OCI-LY7 (cell line): Measurements from ENCODE around the gene SAP30BP.

ENCODE experiments used
- CTCF ChIP-seq: fragments of 200-600 bp; sonication (generic); conservative IDR thresholded peaks from 2 replicates; pipeline ENCODE4 v1.5.1; 2014; ENCODE audit warnings: mild to moderate bottlenecking, antibody characterized with exemption, low read length, moderate library complexity, mixed read lengths
- EZH2phosphoT487 ChIP-seq: fragments of 200-600 bp; sonication (generic); IDR thresholded peaks from 2 replicates; pipeline ENCODE4 v1.6.1; 2018; ENCODE audit warnings: low read depth, borderline replicate concordance, mild to moderate bottlenecking, mixed run types, antibody characterized with exemption, low read length, moderate library complexity, mixed read lengths

- no peak for TF ChIP-seq CTCF
- TF ChIP-seq EZH2phosphoT487, result no peak
Observed at GRCh38 chr17:75736173-75736835, 69.2 kb downstream of the SAP30BP start.
